HG03025 (cell line): ENCODE data around the gene PHAX.
A peak's percentile ranks its signal among the peaks of the same experiment; 100 is the strongest.
"Not testable (repeated sequence)": the region's sequence is repeated elsewhere in the genome, so short reads cannot be mapped to it uniquely, and the experiment has no call there.

Experiments
- ATAC-seq: cut with Tn5 transposase; IDR thresholded peaks from one replicate; pipeline ENCODE4 v1.9.1; 2021; ENCODE audit warnings: mild to moderate bottlenecking, moderate library complexity; ENCODE audit not compliant: unreplicated experiment, low FRiP score

The PHAX gene, protein sequence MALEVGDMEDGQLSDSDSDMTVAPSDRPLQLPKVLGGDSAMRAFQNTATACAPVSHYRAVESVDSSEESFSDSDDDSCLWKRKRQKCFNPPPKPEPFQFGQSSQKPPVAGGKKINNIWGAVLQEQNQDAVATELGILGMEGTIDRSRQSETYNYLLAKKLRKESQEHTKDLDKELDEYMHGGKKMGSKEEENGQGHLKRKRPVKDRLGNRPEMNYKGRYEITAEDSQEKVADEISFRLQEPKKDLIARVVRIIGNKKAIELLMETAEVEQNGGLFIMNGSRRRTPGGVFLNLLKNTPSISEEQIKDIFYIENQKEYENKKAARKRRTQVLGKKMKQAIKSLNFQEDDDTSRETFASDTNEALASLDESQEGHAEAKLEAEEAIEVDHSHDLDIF

GRCh38 chr5:126600631-126601511 is at the start of gene PHAX:
Gene PHAX (plus strand): TSS chr5:126600947. CDS start chr5:126600963, 16 bp downstream.
- peak; percentile 97 for ATAC-seq

DNA sequence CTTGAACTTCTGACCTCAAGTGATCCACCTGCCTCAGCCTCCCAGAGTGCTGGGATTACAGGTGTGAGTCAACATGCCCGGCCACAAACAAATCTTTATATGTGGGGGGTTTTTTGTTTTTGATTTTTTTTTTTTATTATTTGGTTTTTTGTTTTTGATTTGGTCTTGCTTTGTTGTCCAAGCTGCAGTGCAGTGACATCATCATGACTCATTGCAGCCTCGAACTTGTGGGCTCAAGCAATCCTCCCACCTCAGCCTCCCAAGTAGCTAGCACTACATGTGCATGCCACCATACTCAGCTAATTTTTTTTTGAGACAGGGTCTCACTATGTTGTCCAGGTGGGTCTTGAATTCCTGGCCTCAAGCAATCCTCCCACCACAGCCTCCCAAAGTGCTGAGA is 48.1 kb upstream of the PHAX start:
- ATAC-seq: no peak

GRCh38 chr5:126555101-126555500 is 45.6 kb upstream of the PHAX start:
- not testable (repeated sequence) for ATAC-seq

DNA sequence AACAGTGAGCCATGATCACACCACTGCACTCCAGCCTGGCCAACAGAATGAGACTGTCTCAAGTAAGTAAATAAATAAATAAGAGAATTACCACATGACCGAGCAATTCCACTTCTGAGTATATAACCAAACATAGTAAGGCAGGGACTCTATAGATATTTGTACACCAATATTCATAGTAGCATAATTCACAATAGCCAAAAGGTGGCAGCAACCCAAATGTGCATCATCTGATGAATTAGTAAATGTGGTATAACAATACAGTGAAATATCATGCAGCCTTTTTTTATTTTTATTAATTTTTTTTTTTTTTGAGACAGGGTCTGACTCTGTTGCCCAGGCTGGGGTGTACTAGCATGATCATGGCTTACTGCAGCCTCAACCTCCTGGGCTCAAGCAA is 38.8 kb upstream of the PHAX start:
- ATAC-seq: no peak

GRCh38 chr5:126562823-126563222 is 37.9 kb upstream of the PHAX start:
- ATAC-seq: peak; percentile 84

- no peak for ATAC-seq
Observed at GRCh38 chr5:126568206-126568755, 32.5 kb upstream of the PHAX start.

GRCh38 chr5:126575644-126576043 is 25.1 kb upstream of the PHAX start:
- no peak for ATAC-seq

DNA sequence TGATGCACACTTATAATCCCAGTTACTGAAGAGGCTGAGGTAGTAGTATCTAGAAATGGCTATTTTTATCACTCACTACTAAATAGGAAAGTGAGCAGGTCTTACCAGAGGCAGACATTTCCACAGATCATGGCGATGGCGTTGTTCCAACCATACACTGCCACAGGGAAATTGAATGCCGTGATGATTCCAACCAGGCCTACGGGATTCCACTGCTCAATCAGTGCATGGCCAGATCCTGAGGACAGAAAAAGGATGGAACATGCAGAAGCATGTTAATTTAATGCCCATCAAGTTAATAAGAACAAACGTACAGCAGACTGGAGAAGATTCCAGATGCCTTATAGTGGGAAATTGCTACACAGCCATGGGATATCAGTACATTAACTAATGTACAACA is 23.8 kb upstream of the PHAX start:
- no peak for ATAC-seq

DNA sequence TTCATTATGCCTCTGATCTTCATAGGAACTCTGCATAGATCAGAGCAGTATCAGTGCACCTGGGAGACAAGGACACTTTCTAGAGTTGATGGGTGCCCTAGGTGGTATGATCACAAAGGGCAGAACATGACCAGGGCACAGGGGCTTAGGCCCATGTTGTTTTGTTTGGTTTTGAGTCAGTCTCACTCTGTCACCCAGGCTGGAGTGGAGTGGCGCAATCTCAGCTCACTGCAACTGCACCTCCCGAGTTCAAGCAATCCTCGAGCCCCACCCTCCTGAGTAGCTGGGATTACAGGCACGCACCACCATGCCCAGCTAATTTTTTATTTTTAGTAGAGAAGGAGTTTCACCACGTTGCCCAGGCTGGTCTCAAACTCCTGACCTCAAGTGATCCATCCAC is 23.3 kb upstream of the PHAX start:
- ATAC-seq: no peak

GRCh38 chr5:126579716-126580115 is 21.0 kb upstream of the PHAX start:
- ATAC-seq: no peak

GRCh38 chr5:126583761-126584160 is 17.0 kb upstream of the PHAX start:
- no peak for ATAC-seq

- no peak for ATAC-seq
Observed at GRCh38 chr5:126587551-126588390, 13.0 kb upstream of the PHAX start.

DNA sequence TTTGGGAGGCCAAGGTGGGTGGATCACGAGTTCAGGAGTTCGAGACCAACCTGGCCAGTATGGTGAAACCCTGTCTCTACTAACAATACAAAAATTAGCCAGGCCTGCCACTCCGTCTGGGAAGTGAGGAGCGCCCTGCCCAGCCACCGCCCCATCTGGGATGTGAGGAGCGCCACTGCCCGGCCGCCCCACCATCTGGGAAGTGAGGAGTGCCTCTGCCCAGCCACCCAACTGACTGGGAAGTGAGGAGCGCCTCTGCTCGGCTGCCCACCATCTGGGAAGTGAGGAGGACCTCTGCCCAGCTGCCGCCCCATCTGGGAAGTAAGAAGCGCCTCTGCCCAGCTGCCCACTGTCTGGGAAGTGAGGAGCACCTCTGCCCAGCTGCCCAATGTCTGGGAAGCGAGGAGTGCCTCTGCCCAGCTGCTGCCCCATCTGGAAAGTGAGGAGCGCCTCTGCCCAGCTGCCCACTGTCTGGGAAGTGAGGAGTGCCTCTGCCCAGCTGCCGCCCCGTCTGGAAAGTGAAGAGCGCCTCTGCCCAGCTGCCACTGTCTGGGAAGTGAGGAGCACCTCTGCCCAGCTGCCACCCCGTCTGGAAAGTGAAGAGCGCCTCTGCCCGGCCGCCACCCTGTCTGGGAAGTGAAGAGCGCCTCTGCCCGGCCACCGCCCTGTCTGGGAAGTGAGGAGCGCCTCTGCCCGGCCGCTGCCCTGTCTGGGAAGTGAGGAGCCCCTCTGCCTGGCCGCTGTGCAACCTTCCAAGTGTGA is 11.0 kb upstream of the PHAX start:
- ATAC-seq: no peak

- ATAC-seq: no peak
Observed at GRCh38 chr5:126591549-126591948, 9.2 kb upstream of the PHAX start.

GRCh38 chr5:126594748-126595485 is 5.8 kb upstream of the PHAX start, which contains the start of gene ALDH7A1:
Gene ALDH7A1 (minus strand): TSS chr5:126595219. CDS start chr5:126595198, 21 bp downstream.
- ATAC-seq: peak; percentile 65

GRCh38 chr5:126595486-126596083 is 5.2 kb upstream of the PHAX start:
- ATAC-seq: peak; percentile 11

- no peak for ATAC-seq
Observed at GRCh38 chr5:126597156-126597555, 3.6 kb upstream of the PHAX start.

GRCh38 chr5:126599499-126599898 is 1.2 kb upstream of the PHAX start:
- ATAC-seq: no peak
